ENCODE data around the gene DRD1.

The DRD1 gene

GRCh38 chr5:175444060-175444904 lies at the start of gene DRD1:
DRD1 (minus strand) TSS chr5:175444182; CDS start chr5:175443099, 1,083 bp downstream.
- peak; percentile 26 for DNase-seq (ENCODE audit: low spot score)

- no peak for DNase-seq (ENCODE audit: low spot score)
Measured at GRCh38 chr5:175493726-175494125, 49.7 kb upstream of the DRD1 start.

- DNase-seq (ENCODE audit: low spot score): no peak
Measured at GRCh38 chr5:175493260-175493659, 49.3 kb upstream of the DRD1 start.

GRCh38 chr5:175491223-175491622 lies 47.2 kb upstream of the DRD1 start:
- no peak for DNase-seq (ENCODE audit: low spot score)

GRCh38 chr5:175489693-175490443 lies 45.9 kb upstream of the DRD1 start:
- no peak for DNase-seq (ENCODE audit: low spot score)

GRCh38 chr5:175487514-175488222 lies 43.7 kb upstream of the DRD1 start:
- no peak for DNase-seq (ENCODE audit: low spot score)

GRCh38 chr5:175485631-175486030 lies 41.6 kb upstream of the DRD1 start:
- DNase-seq (ENCODE audit: low spot score): no peak

- no peak for DNase-seq (ENCODE audit: low spot score)
Measured at GRCh38 chr5:175484829-175485228, 40.8 kb upstream of the DRD1 start.

- no peak for DNase-seq (ENCODE audit: low spot score)
Measured at GRCh38 chr5:175484322-175484721, 40.3 kb upstream of the DRD1 start.

- DNase-seq (ENCODE audit: low spot score): no peak
Measured at GRCh38 chr5:175483337-175483736, 39.4 kb upstream of the DRD1 start.

- no peak for DNase-seq (ENCODE audit: low spot score)
Measured at GRCh38 chr5:175479125-175479881, 35.3 kb upstream of the DRD1 start.

- DNase-seq (ENCODE audit: low spot score): peak; percentile 80
Measured at GRCh38 chr5:175478384-175479124, 34.6 kb upstream of the DRD1 start, which contains the start of gene SFXN1. SFXN1 (plus strand) TSS chr5:175478560; CDS start chr5:175492104, 13,544 bp downstream.

GRCh38 chr5:175478008-175478383 lies 34.0 kb upstream of the DRD1 start:
- DNase-seq (ENCODE audit: low spot score): no peak

- DNase-seq (ENCODE audit: low spot score): no peak
Measured at GRCh38 chr5:175477440-175477839, 33.5 kb upstream of the DRD1 start.

GRCh38 chr5:175475248-175475647 lies 31.3 kb upstream of the DRD1 start:
- DNase-seq (ENCODE audit: low spot score): no peak

GRCh38 chr5:175472378-175472777 lies 28.4 kb upstream of the DRD1 start:
- no peak for DNase-seq (ENCODE audit: low spot score)

- no peak for DNase-seq (ENCODE audit: low spot score)
Measured at GRCh38 chr5:175471628-175472027, 27.6 kb upstream of the DRD1 start.

GRCh38 chr5:175471196-175471595 lies 27.2 kb upstream of the DRD1 start:
- DNase-seq (ENCODE audit: low spot score): no peak

GRCh38 chr5:175470781-175471180 lies 26.8 kb upstream of the DRD1 start:
- peak; percentile 49 for DNase-seq (ENCODE audit: low spot score)

- DNase-seq (ENCODE audit: low spot score): no peak
Measured at GRCh38 chr5:175469916-175470315, 25.9 kb upstream of the DRD1 start.

GRCh38 chr5:175468892-175469291 lies 24.9 kb upstream of the DRD1 start:
- no peak for DNase-seq (ENCODE audit: low spot score)
